Hepatocyte (in vitro differentiated cells): Measurements from ENCODE around the gene ITGA4. TPM values are rescaled to one million over a fixed set of nuclear protein-coding genes. Genes with fewer than 3 reads are reported as not detected.

ENCODE experiments used
- DNase-seq: peaks from one replicate; pipeline ENCODE4 v3.0.0-alpha.2; 2016; ENCODE audit warnings: low spot score
- H2AFZ ChIP-seq: fragments of 200-600 bp; sonication (generic); 2 replicates; pipeline ENCODE4 v1.6.0; 2016; ENCODE audit warnings: antibody characterized with exemption, mild to moderate bottlenecking
- H3K27ac ChIP-seq: fragments of 200-600 bp; sonication (generic); 2 replicates; pipeline ENCODE4 v1.5.1; 2016; ENCODE audit warnings: mild to moderate bottlenecking
- H3K27me3 ChIP-seq: fragments of 200-600 bp; sonication (generic); 2 replicates; pipeline ENCODE4 v1.6.1; 2016
- H3K36me3 ChIP-seq: fragments of 200-600 bp; sonication (generic); replicated peaks from 2 replicates; pipeline ENCODE4 v1.5.1; 2016; ENCODE audit warnings: low read depth; ENCODE audit not compliant: insufficient read depth
- H3K4me1 ChIP-seq: fragments of 200-600 bp; sonication (generic); 2 replicates; pipeline ENCODE4 v1.5.1; 2016; ENCODE audit warnings: mild to moderate bottlenecking, moderate library complexity; ENCODE audit not compliant: insufficient read depth
- H3K4me2 ChIP-seq: fragments of 200-600 bp; sonication (generic); 2 replicates; pipeline ENCODE4 v1.6.0; 2016
- H3K4me3 ChIP-seq: fragments of 200-600 bp; sonication (generic); 2 replicates; pipeline ENCODE4 v1.5.1; 2016; ENCODE audit warnings: mild to moderate bottlenecking
- H3K79me2 ChIP-seq: fragments of 200-600 bp; sonication (generic); 2 replicates; pipeline ENCODE4 v1.6.0; 2017; ENCODE audit warnings: mild to moderate bottlenecking
- H3K9me2 ChIP-seq: fragments of 200-600 bp; sonication (generic); replicated peaks from 2 replicates; pipeline ENCODE4 v1.6.0; 2017; ENCODE audit warnings: mild to moderate bottlenecking; ENCODE audit not compliant: insufficient read depth
- H3K9me3 ChIP-seq: fragments of 200-600 bp; sonication (generic); 2 replicates; pipeline ENCODE4 v1.5.1; 2016; ENCODE audit warnings: low read depth, mild to moderate bottlenecking
- H4K20me1 ChIP-seq: fragments of 200-600 bp; sonication (generic); 2 replicates; pipeline ENCODE4 v1.6.0; 2016; ENCODE audit warnings: mild to moderate bottlenecking; ENCODE audit not compliant: insufficient read depth, poor library complexity, severe bottlenecking
- CTCF ChIP-seq: fragments of 200-600 bp; sonication (generic); IDR thresholded peaks from 2 replicates; pipeline ENCODE4 v1.5.1; 2016; ENCODE audit warnings: antibody characterized with exemption, mild to moderate bottlenecking; ENCODE audit not compliant: poor library complexity
- EZH2 ChIP-seq: fragments of 200-600 bp; sonication (generic); IDR thresholded peaks from 2 replicates; pipeline ENCODE4 v1.6.1; 2016; ENCODE audit warnings: antibody characterized with exemption, mild to moderate bottlenecking, borderline replicate concordance
- EZH2phosphoT487 ChIP-seq: fragments of 200-600 bp; sonication (generic); IDR thresholded peaks from one replicate; pipeline ENCODE4 v1.6.1; 2018; ENCODE audit warnings: antibody characterized with exemption, mild to moderate bottlenecking, low read depth, moderate library complexity; ENCODE audit not compliant: unreplicated experiment, severe bottlenecking
- WGBS: methylation state at CpG from one replicate; pipeline ENCODE4 v1.1.6; 2016; ENCODE audit warnings: low lambda C conversion rate; ENCODE audit errors: missing lambda C conversion rate; 5-methylcytosine and 5-hydroxymethylcytosine counted together
- polyA plus RNA-seq: library from polyadenylated mRNA; unstranded; fragments of >200 nt; fragmentation: Nextera tagmentation; extraction: Ambion mirVana; gene quantifications from 2 replicates; pipeline ENCODE4 v1.2.1, GENCODE V29; 2016
- total RNA-seq: library from RNA; depleted of rRNA; stranded (reverse); fragments of >200 nt; gene quantifications from 2 replicates; pipeline ENCODE4 v1.2.3, GENCODE V29; 2014

Gene ITGA4
- total and polyA plus RNA-seq, 2 experiments from 2014 or later = 1.9 to 6.3 TPM

DNA sequence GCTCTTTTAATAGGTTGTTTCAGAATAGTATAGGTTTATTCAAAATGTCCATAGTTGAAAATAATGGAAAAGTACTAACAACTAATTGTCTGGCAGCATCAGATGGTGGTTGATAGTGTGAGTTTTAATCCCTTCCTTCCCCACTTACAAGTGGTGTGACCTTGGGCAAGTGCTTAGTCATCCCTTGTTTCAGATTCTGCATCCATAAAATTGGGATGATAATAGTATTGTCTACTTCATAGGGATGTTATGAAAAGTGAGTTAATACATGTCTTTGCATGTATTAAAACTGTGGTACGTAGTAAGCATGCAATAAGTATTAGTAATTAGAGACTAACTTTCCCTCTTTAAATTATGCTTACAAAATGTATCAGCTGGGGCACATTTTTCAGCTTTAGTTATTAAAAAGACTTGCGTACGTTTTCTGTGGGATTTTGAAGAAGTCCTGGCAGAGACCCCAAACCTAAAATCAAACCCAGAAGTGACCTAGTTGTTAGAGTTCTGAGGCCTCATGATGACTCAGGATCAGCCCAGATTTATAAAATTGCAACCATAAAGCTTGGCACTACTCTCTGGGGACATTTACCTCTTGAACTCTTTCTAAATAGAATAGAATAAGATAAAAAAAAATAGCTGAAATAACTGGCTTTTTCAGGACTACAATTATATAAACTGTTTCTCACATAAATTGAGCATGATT lies 8.6 kb downstream of the ITGA4 start:
- TF ChIP-seq EZH2phosphoT487 (no peak), EZH2 (no peak), CTCF (no peak)
- H4K20me1 ChIP-seq = no peaks in the 10 kb centered on the region
- no peak overlapping the region for H3K4me2 ChIP-seq
- H3K79me2 ChIP-seq = no peaks in the 10 kb centered on the region
- 80% methylated on average over 3 of the region's 3 CpGs for WGBS
- no peaks in the 10 kb centered on the region for H3K36me3 ChIP-seq
- no peak overlapping the region for H2AFZ ChIP-seq
- DNase-seq = no peak
- H3K9me3 ChIP-seq = no peaks in the 10 kb centered on the region
- no peaks in the 10 kb centered on the region for H3K9me2 ChIP-seq
- peaks cover 9% of the 10 kb centered on the region for H3K27me3 ChIP-seq
- no peak overlapping the region for H3K4me3 ChIP-seq
- H3K4me1 ChIP-seq = no peaks in the 10 kb centered on the region
- no peak overlapping the region for H3K27ac ChIP-seq

GRCh38 chr2:181466661-181467576 lies 9.7 kb downstream of the ITGA4 start:
- Histone ChIP-seq H2AFZ (no peak overlapping the region), H3K27me3 (peaks cover 2% of the 10 kb centered on the region), H3K4me1 (no peaks in the 10 kb centered on the region), H3K4me2 (no peak overlapping the region), H3K9me3 (no peaks in the 10 kb centered on the region), H3K4me3 (no peak overlapping the region), H3K79me2 (no peaks in the 10 kb centered on the region), H3K27ac (no peak overlapping the region), H4K20me1 (no peaks in the 10 kb centered on the region), H3K9me2 (no peaks in the 10 kb centered on the region), H3K36me3 (no peaks in the 10 kb centered on the region)
- 56% methylated on average over 4 of the region's 4 CpGs for WGBS
- TF ChIP-seq EZH2 (no peak), EZH2phosphoT487 (no peak), CTCF (peak; percentile 78)
- DNase-seq = peak; percentile 66

DNA sequence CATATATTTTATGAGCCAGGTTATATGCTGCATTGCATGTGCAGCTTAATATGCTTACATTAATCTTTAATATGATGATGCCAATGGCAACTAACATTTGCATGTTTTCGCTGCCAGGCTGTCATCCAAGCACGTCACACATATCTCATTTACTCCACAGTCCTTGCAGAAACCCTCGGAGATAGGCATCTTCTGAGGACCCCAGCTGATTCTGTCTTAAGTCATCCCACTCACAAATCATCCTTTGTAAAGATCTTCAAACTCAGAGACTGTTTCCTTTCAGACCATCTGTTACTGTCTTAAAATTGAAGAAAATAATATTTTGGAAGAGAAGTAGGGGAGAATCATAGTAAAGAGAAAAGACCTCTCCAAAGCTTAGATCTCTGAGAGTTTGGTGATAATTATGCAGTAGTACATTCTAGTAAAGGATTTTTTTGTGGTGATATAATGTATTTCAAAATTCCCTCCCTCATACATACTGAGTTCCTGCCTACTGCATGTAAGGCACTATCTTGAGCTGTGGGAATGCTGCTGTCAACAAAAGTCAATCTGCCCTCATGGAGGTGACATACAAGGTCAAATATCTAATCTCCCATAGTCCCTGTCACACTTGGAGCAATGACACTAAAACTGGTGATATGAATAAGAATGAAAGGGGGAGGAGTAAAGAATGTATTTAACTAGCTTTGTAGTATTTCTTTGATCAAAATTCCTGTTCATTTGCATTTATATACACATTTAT lies 11.0 kb downstream of the ITGA4 start:
- no peak overlapping the region for H3K4me2 ChIP-seq
- DNase-seq = no peak
- H3K27ac ChIP-seq = no peak overlapping the region

More for the DNA sequence above, 11.0 kb downstream of the ITGA4 start:
- Histone ChIP-seq H3K27me3 (peaks cover 2% of the 10 kb centered on the region), H3K9me2 (no peaks in the 10 kb centered on the region), H2AFZ (no peak overlapping the region), H3K4me3 (no peak overlapping the region), H3K4me1 (no peaks in the 10 kb centered on the region), H3K9me3 (no peaks in the 10 kb centered on the region), H3K36me3 (no peaks in the 10 kb centered on the region), H3K79me2 (no peaks in the 10 kb centered on the region), H4K20me1 (no peaks in the 10 kb centered on the region)
- WGBS = 77% methylated on average over 3 of the region's 3 CpGs
- TF ChIP-seq EZH2 = no peak
